Astrocyte (in vitro differentiated cells and primary cell): ENCODE results near the gene CFAP210. TPM values are rescaled to one million over a fixed set of nuclear protein-coding genes. Genes with fewer than 3 reads are reported as not detected.

Experiments used
- DNase-seq: peaks from one replicate; pipeline ENCODE4 v3.0.0-alpha.2; 2010; ENCODE audit warnings: low read depth
- FAIRE-seq: peaks from 2 replicates; lab custom pipeline; 2011; peaks lifted over from hg19 to GRCh38; lab: Jason Lieb, UNC
- H2AFZ ChIP-seq: 2 replicates; pipeline ENCODE4 v1.6.0; 2012; ENCODE audit warnings: low read depth, low read length, inconsistent platforms
- H3K27ac ChIP-seq: 2 replicates; pipeline ENCODE4 v1.5.1; 2011; ENCODE audit warnings: low read depth, low read length, inconsistent platforms
- H3K27me3 ChIP-seq: 2 replicates; pipeline ENCODE4 v1.6.0; 2011; ENCODE audit warnings: low read length, inconsistent platforms; ENCODE audit not compliant: insufficient read depth
- H3K36me3 ChIP-seq: 2 replicates; pipeline ENCODE4 v1.5.1; 2011; ENCODE audit warnings: low read length, inconsistent platforms; ENCODE audit not compliant: insufficient read depth
- H3K4me1 ChIP-seq: 2 replicates; pipeline ENCODE4 v1.5.1; 2011; ENCODE audit warnings: low read length, inconsistent platforms; ENCODE audit not compliant: insufficient read depth
- H3K4me2 ChIP-seq: 2 replicates; pipeline ENCODE4 v1.6.0; 2012; ENCODE audit warnings: low read length, inconsistent platforms
- H3K4me3 ChIP-seq: 2 replicates; pipeline ENCODE4 v1.5.1; 2011; ENCODE audit warnings: low read depth, mild to moderate bottlenecking, low read length, inconsistent platforms; ENCODE audit not compliant: insufficient read depth
- H3K79me2 ChIP-seq: 2 replicates; pipeline ENCODE4 v1.6.0; 2012; ENCODE audit warnings: mild to moderate bottlenecking, low read length, inconsistent platforms; ENCODE audit not compliant: insufficient read depth
- H3K9ac ChIP-seq: 2 replicates; pipeline ENCODE4 v1.6.0; 2012; ENCODE audit warnings: mild to moderate bottlenecking, low read length, inconsistent platforms
- H3K9me3 ChIP-seq: 2 replicates; pipeline ENCODE4 v1.5.1; 2012; ENCODE audit warnings: low read depth, mild to moderate bottlenecking, low read length, inconsistent platforms; ENCODE audit not compliant: insufficient read depth
- H4K20me1 ChIP-seq: 2 replicates; pipeline ENCODE4 v1.6.0; 2012; ENCODE audit warnings: low read length, inconsistent platforms; ENCODE audit not compliant: insufficient read depth
- H3K27ac Mint-ChIP-seq: one replicate; pipeline ENCODE4 v1.8.0; 2021; ENCODE audit warnings: mild to moderate bottlenecking, mixed read lengths; ENCODE audit not compliant: unreplicated experiment
- H3K27me3 Mint-ChIP-seq: one replicate; pipeline ENCODE4 v1.8.0; 2021; ENCODE audit warnings: low read depth, mixed read lengths; ENCODE audit not compliant: unreplicated experiment
- H3K36me3 Mint-ChIP-seq: one replicate; pipeline ENCODE4 v1.8.0; 2021; ENCODE audit warnings: low read depth, mixed read lengths; ENCODE audit not compliant: unreplicated experiment
- H3K4me1 Mint-ChIP-seq: one replicate; pipeline ENCODE4 v1.8.0; 2021; ENCODE audit warnings: low read depth, mixed read lengths; ENCODE audit not compliant: unreplicated experiment
- H3K4me3 Mint-ChIP-seq: one replicate; pipeline ENCODE4 v1.8.0; 2021; ENCODE audit warnings: mild to moderate bottlenecking, moderate library complexity, mixed read lengths; ENCODE audit not compliant: unreplicated experiment
- H3K9me3 Mint-ChIP-seq: one replicate; pipeline ENCODE4 v1.8.0; 2021; ENCODE audit warnings: mild to moderate bottlenecking, mixed read lengths; ENCODE audit not compliant: unreplicated experiment
- EZH2 ChIP-seq: IDR thresholded peaks from 2 replicates; pipeline ENCODE4 v1.6.1; 2012; ENCODE audit warnings: mild to moderate bottlenecking, low read length, inconsistent platforms; ENCODE audit not compliant: insufficient read depth
- total RNA-seq: library from RNA; stranded (reverse); gene quantifications from 2 replicates; pipeline ENCODE4 v1.2.1, GENCODE V29; 2021
- TF ChIP-seq, protein P1 (sequence below): IDR thresholded peaks from 2 replicates; pipeline ENCODE4 v1.5.1; 2011; ENCODE audit warnings: low read depth, mild to moderate bottlenecking, inconsistent platforms, low read length, moderate library complexity; ENCODE audit not compliant: insufficient read depth

Gene CFAP210
- total RNA-seq, 1 donor from 2014 or later, result 0.20 TPM

DNA sequence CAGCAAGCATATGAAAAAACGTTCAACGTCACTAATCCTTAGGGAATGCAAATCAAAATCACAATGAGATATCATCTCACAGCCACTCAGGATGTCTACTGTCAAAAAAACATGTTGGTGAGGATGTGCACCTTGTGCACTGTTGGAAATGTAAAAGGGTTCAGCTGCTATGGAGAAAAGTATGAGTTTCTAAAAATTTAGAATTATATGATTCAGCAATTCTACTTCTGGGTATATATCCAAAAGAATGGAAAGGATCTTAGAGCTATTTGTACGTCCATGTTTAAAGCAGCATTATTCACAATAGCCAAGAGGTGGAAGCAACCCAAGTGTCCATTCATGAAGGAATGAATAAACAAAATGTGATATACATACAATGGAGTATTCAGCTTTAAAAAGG lies 50.0 kb downstream of the CFAP210 start:
- no peaks in the 10 kb centered on the region for H3K27me3 Mint-ChIP-seq
- H3K27me3 ChIP-seq, result no peaks in the 10 kb centered on the region

DNA sequence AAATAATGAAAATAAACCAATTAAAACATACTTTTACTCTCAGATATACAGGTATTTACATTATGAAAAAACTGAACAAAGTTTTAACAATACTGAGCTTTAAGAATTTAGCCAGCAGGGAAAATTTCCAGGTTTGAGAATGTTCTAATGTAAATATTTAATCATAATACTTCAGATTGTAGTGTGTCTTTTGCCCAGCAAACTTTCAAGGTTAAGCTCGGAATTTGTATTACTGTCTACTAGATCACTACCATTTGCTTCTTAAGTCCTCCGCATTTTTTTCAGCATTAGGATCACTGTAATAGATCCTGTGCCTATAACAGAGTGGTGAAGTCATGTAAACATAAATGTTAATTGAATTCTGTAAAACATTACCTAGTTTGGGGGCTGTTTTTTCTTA lies 52.7 kb downstream of the CFAP210 start:
- TF ChIP-seq, protein P1, sequence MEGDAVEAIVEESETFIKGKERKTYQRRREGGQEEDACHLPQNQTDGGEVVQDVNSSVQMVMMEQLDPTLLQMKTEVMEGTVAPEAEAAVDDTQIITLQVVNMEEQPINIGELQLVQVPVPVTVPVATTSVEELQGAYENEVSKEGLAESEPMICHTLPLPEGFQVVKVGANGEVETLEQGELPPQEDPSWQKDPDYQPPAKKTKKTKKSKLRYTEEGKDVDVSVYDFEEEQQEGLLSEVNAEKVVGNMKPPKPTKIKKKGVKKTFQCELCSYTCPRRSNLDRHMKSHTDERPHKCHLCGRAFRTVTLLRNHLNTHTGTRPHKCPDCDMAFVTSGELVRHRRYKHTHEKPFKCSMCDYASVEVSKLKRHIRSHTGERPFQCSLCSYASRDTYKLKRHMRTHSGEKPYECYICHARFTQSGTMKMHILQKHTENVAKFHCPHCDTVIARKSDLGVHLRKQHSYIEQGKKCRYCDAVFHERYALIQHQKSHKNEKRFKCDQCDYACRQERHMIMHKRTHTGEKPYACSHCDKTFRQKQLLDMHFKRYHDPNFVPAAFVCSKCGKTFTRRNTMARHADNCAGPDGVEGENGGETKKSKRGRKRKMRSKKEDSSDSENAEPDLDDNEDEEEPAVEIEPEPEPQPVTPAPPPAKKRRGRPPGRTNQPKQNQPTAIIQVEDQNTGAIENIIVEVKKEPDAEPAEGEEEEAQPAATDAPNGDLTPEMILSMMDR, result no peak
- TF ChIP-seq EZH2, result no peak
- H3K4me3 Mint-ChIP-seq, result no peak overlapping the region
- peaks cover 4% of the 10 kb centered on the region for H3K4me1 Mint-ChIP-seq
- FAIRE-seq, result no peak
- Histone ChIP-seq H3K27me3 (no peaks in the 10 kb centered on the region), H3K79me2 (no peaks in the 10 kb centered on the region), H3K9ac (no peak overlapping the region), H3K27ac (no peak overlapping the region), H3K36me3 (peaks cover 9% of the 10 kb centered on the region), H3K9me3 (no peaks in the 10 kb centered on the region), H4K20me1 (no peaks in the 10 kb centered on the region), H3K4me2 (no peak overlapping the region), H3K4me1 (no peaks in the 10 kb centered on the region), H2AFZ (no peak overlapping the region), H3K4me3 (no peak overlapping the region)
- no peaks in the 10 kb centered on the region for H3K27me3 Mint-ChIP-seq
- H3K9me3 Mint-ChIP-seq, result no peaks in the 10 kb centered on the region
- H3K27ac Mint-ChIP-seq, result no peak overlapping the region
- H3K36me3 Mint-ChIP-seq, result no peaks in the 10 kb centered on the region
- DNase-seq, result no peak

More for the DNA sequence above, 50.0 kb downstream of the CFAP210 start:
- Histone ChIP-seq H3K27ac (no peak overlapping the region), H2AFZ (no peak overlapping the region), H3K79me2 (no peaks in the 10 kb centered on the region), H3K36me3 (no peaks in the 10 kb centered on the region), H3K4me1 (no peaks in the 10 kb centered on the region), H3K9ac (no peak overlapping the region), H3K4me3 (no peak overlapping the region), H3K4me2 (no peak overlapping the region), H3K9me3 (no peaks in the 10 kb centered on the region), H4K20me1 (no peaks in the 10 kb centered on the region)
- DNase-seq (no peak), FAIRE-seq (no peak)
- TF ChIP-seq, protein P1, result no peak
- no peak for TF ChIP-seq EZH2
- H3K36me3 Mint-ChIP-seq, result no peaks in the 10 kb centered on the region
- H3K9me3 Mint-ChIP-seq, result no peaks in the 10 kb centered on the region
- H3K27ac Mint-ChIP-seq, result no peak overlapping the region
- no peaks in the 10 kb centered on the region for H3K4me1 Mint-ChIP-seq
- no peak overlapping the region for H3K4me3 Mint-ChIP-seq

DNA sequence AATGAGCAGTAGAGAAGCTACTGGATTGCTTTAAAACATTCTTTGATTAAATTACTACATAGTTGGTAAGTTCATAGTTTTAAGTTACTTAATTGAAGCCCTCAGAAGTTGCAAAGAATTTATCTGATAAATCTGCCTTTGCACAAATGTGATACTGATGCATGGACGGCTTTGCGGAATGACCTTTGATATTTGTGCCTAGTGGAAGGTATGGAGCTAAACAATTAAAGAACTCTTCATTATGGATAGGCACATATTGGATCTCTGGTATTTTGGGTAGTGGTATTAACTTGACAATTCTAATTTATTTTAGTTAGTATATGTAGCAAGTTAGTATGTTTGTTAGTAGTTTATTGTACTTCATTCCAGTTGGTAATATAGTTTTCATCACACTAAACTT lies 54.1 kb downstream of the CFAP210 start:
- FAIRE-seq, result no peak
- Histone ChIP-seq H3K36me3 (peaks cover 17% of the 10 kb centered on the region), H3K79me2 (no peaks in the 10 kb centered on the region), H3K4me3 (no peak overlapping the region), H3K4me1 (no peaks in the 10 kb centered on the region), H3K9ac (no peak overlapping the region), H3K9me3 (no peaks in the 10 kb centered on the region), H3K27me3 (no peaks in the 10 kb centered on the region), H3K27ac (no peak overlapping the region), H3K4me2 (no peak overlapping the region), H4K20me1 (no peaks in the 10 kb centered on the region), H2AFZ (no peak overlapping the region)
- Mint-ChIP-seq H3K9me3 (no peaks in the 10 kb centered on the region), H3K4me1 (peaks cover 4% of the 10 kb centered on the region), H3K36me3 (no peaks in the 10 kb centered on the region), H3K4me3 (no peak overlapping the region), H3K27ac (no peak overlapping the region), H3K27me3 (no peaks in the 10 kb centered on the region)
- no peak for DNase-seq
- TF ChIP-seq EZH2, result no peak
- TF ChIP-seq, protein P1, result no peak
